Measurements from ENCODE around the gene HOXA11. TPM values are rescaled to one million over a fixed set of nuclear protein-coding genes. Genes with fewer than 3 reads are reported as not detected.

HOXA11 gene
- total RNA-seq, 1 donor from 2014 or later = 9.8 TPM

- peaks cover 57% of the 10 kb centered on the region for H3K4me1 ChIP-seq
- no peaks in the 10 kb centered on the region for H3K9me3 ChIP-seq
- H3K4me3 ChIP-seq = peak overlapping the region; percentile 30 to 39
- peak overlapping the region; percentile 93 for H3K27ac ChIP-seq
- H3K36me3 ChIP-seq = no peaks in the 10 kb centered on the region
- peak; percentile 64 to 67 for DNase-seq (ENCODE audit: extremely low spot score in 2 of 2)
- intact Hi-C loops (cut with DNase I) = no loop called here
- H3K27me3 ChIP-seq = no peaks in the 10 kb centered on the region
- TF ChIP-seq CTCF (IDR thresholded peaks at IDR 0.05) (peak; percentile 36 to 89 (median 81)), POLR2A (IDR thresholded peaks at IDR 0.05) (no peak), POLR2AphosphoS5 (IDR thresholded peaks at IDR 0.05; ENCODE audit: insufficient read depth in 1 of 2, low read depth in 1 of 2) (peak in 1 of 2 donors; percentile 67)
Measured at GRCh38 chr7:27210441-27211083, 25.5 kb upstream of the HOXA11 start.

GRCh38 chr7:27209933-27210440 is 25.0 kb upstream of the HOXA11 start:
- intact Hi-C loops (cut with DNase I) = loop anchor here (10.0 kb wide), 1 partner anchor 715 kb away; no protein-coding TSS in a partner anchor
- H3K27me3 ChIP-seq = no peaks in the 10 kb centered on the region

GRCh38 chr7:27208998-27209397 is 24.0 kb upstream of the HOXA11 start:
- no peaks in the 10 kb centered on the region for H3K36me3 ChIP-seq
- no peaks in the 10 kb centered on the region for H3K27me3 ChIP-seq
- peak overlapping the region; percentile 93 for H3K27ac ChIP-seq
- H3K4me1 ChIP-seq = peaks cover 69% of the 10 kb centered on the region
- no peak overlapping the region for H3K4me3 ChIP-seq
- no peak for TF ChIP-seq CTCF (IDR thresholded peaks at IDR 0.05)
- no peak for TF ChIP-seq POLR2AphosphoS5 (IDR thresholded peaks at IDR 0.05; ENCODE audit: insufficient read depth in 1 of 2, low read depth in 1 of 2)
- TF ChIP-seq POLR2A (IDR thresholded peaks at IDR 0.05) = no peak
- H3K9me3 ChIP-seq = no peaks in the 10 kb centered on the region
- DNase-seq (ENCODE audit: extremely low spot score in 2 of 2) = peak; percentile 22 to 82
- intact Hi-C loops (cut with DNase I) = loop anchor here (10.0 kb wide), 1 partner anchor 716 kb away; no protein-coding TSS in a partner anchor

More at GRCh38 chr7:27209933-27210440, 25.0 kb upstream of the HOXA11 start:
- Histone ChIP-seq H3K36me3 (no peaks in the 10 kb centered on the region), H3K4me1 (peaks cover 61% of the 10 kb centered on the region), H3K27ac (peak overlapping the region; percentile 93), H3K4me3 (peak overlapping the region in 1 of 2 donors; percentile 39), H3K9me3 (no peaks in the 10 kb centered on the region)
- no peak for TF ChIP-seq CTCF (IDR thresholded peaks at IDR 0.05)
- no peak for TF ChIP-seq POLR2AphosphoS5 (IDR thresholded peaks at IDR 0.05; ENCODE audit: insufficient read depth in 1 of 2, low read depth in 1 of 2)
- TF ChIP-seq POLR2A (IDR thresholded peaks at IDR 0.05) = no peak
- peak; percentile 82 to 87 for DNase-seq (ENCODE audit: extremely low spot score in 2 of 2)

- H3K4me1 ChIP-seq = peaks cover 66% of the 10 kb centered on the region
- no peaks in the 10 kb centered on the region for H3K9me3 ChIP-seq
- peak; percentile 84 to 88 for DNase-seq (ENCODE audit: extremely low spot score in 2 of 2)
- intact Hi-C loops (cut with DNase I) = loop anchor here (10.0 kb wide), 1 partner anchor 717 kb away; no protein-coding TSS in a partner anchor
- H3K27me3 ChIP-seq = no peaks in the 10 kb centered on the region
- peak overlapping the region; percentile 56 to 91 for H3K4me3 ChIP-seq
- TF ChIP-seq POLR2AphosphoS5 (IDR thresholded peaks at IDR 0.05; ENCODE audit: insufficient read depth in 1 of 2, low read depth in 1 of 2) = no peak
- no peak for TF ChIP-seq POLR2A (IDR thresholded peaks at IDR 0.05)
- no peak for TF ChIP-seq CTCF (IDR thresholded peaks at IDR 0.05)
- H3K27ac ChIP-seq = peak overlapping the region; percentile 93
- H3K36me3 ChIP-seq = no peaks in the 10 kb centered on the region
Measured at GRCh38 chr7:27207348-27207985, 22.4 kb upstream of the HOXA11 start.

Data from vagina (tissue), 2 donors.